T-helper 1 cell treated with Interleukin-12 subunit alpha and Interleukin-12 subunit beta and Interleukin-4 antibody, amounts not matched to agents 30 ng/mL and 1 ng/mL, for 36 hours (primary cell): ENCODE data around the gene SHFL. TPM values are rescaled to one million over a fixed set of nuclear protein-coding genes. Genes with fewer than 3 reads are reported as not detected.

Source experiments
- intact Hi-C: fragments of 100-400 bp; cut with micrococcal nuclease; formaldehyde crosslinking; loops from one replicate; pipeline ENCODE4 v1.15.1; 2024
- total RNA-seq: library from RNA; stranded (reverse); gene quantifications from 2 replicates; pipeline ENCODE4 v1.2.3, GENCODE V29; 2022

SHFL gene
- total RNA-seq, 1 donor from 2014 or later = 101 TPM

- intact Hi-C loops = loop anchor here (5.0 to 10.0 kb wide), 7 partner anchors 90 to 1398 kb away; partner anchors contain the start of genes CDKN2D, KRI1, LDLR and MBD3L1
These were observed 21.1 kb downstream of the SHFL start for GRCh38 chr19:10107254-10107653.

DNA sequence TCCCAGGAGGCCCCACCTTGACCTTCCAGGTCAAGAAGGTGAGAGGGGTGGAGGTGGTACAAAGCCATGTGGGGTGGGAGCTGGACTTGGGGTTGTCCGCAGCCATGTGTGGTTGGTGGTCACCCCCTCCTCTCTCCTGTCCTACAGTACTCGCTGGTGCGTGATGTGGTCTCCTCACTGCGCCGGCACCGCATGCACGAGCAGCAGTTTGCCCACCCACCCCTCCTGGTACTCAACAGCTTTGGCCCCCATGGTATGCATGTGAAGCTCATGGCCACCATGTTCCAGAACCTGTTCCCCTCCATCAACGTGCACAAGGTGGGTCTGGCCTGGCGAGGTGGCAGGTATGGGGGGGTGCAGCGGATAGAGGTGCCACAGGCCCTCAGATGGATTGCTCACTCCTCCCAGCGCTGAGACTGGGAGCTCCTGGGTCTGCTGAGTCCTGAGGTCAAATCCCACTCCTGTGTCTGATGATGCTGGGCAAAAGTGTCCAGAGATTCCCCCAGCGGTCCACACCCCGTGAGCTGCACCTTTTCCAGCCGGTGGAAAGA, 21.8 kb downstream of the SHFL start:
- intact Hi-C loops = loop anchor here (5.0 to 10.0 kb wide), 7 partner anchors 89 to 1397 kb away; partner anchors contain the start of genes CDKN2D, KRI1, LDLR and MBD3L1

DNA sequence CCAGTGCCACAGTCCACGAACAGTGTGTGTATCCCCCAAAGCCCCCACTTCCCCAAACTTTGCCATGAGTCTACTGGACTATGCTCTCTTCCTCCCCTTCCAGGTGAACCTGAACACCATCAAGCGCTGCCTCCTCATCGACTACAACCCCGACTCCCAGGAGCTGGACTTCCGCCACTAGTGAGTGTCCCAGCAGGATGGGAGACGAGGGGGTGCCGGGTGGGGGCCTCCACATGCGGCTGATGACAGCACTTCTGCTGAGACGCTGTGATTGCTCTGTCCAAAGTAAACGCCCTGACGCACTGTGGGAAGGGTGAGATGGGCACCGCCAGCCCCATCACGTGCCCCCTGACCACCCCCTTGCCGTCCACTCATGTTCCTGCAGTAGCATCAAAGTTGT, 23.4 kb downstream of the SHFL start:
- intact Hi-C loops = loop anchor here (5.0 to 10.0 kb wide), 7 partner anchors 88 to 1395 kb away; partner anchors contain the start of genes CDKN2D, KRI1, LDLR and MBD3L1

DNA sequence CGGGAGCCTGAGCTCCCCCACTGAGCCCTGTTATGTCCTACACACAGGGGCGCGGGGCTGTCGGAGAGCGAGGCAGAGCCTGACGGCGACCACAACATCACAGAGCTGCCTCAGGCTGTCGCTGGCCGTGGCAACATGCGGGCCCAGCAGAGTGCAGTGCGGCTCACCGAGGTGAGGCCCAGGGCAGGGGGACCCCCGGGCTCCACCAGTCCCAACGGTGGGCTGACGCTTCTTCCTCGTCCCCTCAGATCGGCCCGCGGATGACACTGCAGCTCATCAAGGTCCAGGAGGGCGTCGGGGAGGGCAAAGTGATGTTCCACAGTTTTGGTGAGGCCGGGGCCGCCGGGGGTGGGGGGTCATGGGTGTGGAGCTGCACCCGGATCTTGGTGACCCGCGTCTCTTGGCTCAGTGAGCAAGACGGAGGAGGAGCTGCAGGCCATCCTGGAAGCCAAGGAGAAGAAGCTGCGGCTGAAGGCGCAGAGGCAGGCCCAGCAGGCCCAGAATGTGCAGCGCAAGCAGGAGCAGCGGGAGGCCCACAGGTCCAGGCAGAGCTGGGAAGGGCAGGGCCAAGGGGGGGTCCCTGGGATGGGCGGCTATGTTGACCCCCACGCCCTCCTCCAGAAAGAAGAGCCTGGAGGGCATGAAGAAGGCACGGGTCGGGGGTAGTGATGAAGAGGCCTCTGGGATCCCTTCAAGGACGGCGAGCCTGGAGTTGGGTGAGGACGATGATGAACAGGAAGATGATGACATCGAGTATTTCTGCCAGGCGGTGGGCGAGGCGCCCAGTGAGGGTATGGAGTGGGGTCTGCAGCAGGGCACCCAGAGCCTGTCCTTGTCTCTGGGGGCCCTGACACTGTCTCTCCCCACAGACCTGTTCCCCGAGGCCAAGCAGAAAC, 24.2 kb downstream of the SHFL start:
- intact Hi-C loops = no loop called here

DNA sequence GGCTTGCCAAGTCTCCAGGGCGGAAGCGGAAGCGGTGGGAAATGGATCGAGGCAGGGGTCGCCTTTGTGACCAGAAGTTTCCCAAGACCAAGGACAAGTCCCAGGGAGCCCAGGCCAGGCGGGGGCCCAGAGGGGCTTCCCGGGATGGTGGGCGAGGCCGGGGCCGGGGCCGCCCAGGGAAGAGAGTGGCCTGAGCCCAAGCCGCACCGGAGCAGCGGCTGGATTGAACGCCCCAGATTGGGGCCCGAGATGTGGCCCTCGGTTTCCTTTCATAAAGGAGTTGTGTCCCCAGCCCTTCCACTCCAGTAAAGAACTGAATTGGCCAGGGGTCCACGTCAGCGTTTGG, 24.8 kb downstream of the SHFL start:
- intact Hi-C loops = no loop called here

- intact Hi-C loops = no loop called here
These were observed 25.3 kb downstream of the SHFL start, which contains the start of gene P2RY11 for GRCh38 chr19:10111405-10111811. Gene P2RY11 (plus strand): TSS chr19:10111693. CDS start chr19:10111722, 29 bp downstream.

- intact Hi-C loops = loop anchor here (1.0 to 2.0 kb wide), 2 partner anchors 8 to 177 kb away; no protein-coding TSS in a partner anchor
These were observed 26.1 kb downstream of the SHFL start for GRCh38 chr19:10112037-10112761.

- intact Hi-C loops = loop anchor here (1.0 to 2.0 kb wide), 4 partner anchors 9 to 178 kb away; no protein-coding TSS in a partner anchor
These were observed 26.9 kb downstream of the SHFL start for GRCh38 chr19:10112895-10113591.

DNA sequence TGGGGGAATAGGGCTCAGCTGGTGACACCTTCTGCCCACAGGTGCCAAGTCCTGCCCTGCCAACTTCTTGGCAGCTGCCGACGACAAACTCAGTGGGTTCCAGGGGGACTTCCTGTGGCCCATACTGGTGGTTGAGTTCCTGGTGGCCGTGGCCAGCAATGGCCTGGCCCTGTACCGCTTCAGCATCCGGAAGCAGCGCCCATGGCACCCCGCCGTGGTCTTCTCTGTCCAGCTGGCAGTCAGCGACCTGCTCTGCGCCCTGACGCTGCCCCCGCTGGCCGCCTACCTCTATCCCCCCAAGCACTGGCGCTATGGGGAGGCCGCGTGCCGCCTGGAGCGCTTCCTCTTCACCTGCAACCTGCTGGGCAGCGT, 27.5 kb downstream of the SHFL start:
- intact Hi-C loops = loop anchor here (1.0 to 2.0 kb wide), 3 partner anchors 14 to 179 kb away; no protein-coding TSS in a partner anchor

- intact Hi-C loops = loop anchor here (1.0 to 2.0 kb wide), 3 partner anchors 15 to 179 kb away; no protein-coding TSS in a partner anchor
These were observed 28.0 kb downstream of the SHFL start for GRCh38 chr19:10113964-10114650.

DNA sequence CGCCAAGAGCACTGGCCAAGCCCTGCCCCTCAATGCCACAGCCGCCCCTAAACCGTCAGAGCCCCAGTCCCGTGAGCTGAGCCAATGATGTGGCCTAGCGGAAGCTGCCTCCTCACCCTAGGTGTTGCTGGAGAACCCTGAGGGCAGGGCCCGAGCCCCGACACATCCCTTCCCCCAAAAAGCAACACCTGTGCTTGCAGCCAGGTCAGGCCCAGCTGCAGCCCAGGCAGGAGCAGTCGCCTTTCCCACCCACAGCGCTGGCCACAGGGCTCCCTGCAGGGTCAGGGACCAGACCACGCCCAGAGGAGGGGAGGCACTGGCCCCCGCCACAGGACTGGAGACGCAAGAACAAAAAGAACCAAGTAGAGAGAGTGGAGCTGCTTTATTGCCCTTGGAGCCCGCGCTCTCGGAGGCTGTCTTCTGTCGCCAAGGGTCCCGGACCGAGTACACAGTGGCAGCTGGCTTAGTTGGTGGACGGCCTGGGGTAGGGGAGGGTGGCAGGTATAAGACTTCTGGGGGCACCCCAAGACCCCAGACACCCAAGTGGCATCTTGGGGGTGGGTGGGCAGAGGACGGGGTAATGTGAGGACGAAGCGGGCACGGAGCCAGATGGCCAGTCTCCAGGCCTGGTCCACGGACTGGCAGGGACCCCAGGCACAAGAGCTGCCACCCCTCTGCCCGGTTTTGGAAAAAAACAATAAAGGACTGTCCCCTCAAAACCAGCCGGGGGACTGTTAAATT, 28.7 kb downstream of the SHFL start:
- intact Hi-C loops = no loop called here

GRCh38 chr19:10115392-10116084, 29.4 kb downstream of the SHFL start:
- intact Hi-C loops = no loop called here

DNA sequence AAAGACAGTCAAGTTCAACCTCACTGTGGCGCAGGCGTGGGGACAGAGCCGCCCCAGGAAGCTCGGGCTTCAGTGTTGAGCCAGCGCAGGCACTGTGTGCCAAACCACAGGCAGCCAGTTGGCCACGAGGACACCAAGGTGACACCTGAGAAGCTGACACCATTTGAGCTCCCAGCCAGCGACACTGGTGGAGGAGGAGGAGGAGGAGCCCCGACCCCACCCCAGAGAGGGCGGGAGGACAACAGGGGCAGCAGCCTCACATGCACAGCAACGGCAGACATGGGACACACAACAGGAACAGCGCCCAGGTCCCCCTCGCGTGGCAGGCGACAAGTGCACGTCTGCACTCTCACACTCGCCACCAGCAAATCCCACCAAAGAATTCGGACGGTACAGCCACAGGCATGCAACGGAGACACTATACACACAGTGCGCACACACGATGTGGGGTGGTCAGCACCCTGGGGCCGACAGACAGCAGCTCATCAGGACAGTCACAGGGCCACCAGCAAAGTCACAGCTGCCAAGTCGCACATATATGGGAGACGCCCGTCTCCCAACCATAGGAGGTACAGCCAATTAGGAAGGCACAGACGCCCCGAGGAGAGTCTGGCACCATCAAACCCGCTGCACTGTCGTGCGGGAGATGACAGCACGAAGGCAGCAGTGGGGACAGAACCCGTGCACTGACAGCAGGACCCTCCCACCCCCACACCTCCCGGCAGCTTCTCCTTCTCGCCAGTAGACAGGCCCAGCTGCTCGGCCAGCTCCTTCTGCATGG, 30.2 kb downstream of the SHFL start:
- intact Hi-C loops = no loop called here

DNA sequence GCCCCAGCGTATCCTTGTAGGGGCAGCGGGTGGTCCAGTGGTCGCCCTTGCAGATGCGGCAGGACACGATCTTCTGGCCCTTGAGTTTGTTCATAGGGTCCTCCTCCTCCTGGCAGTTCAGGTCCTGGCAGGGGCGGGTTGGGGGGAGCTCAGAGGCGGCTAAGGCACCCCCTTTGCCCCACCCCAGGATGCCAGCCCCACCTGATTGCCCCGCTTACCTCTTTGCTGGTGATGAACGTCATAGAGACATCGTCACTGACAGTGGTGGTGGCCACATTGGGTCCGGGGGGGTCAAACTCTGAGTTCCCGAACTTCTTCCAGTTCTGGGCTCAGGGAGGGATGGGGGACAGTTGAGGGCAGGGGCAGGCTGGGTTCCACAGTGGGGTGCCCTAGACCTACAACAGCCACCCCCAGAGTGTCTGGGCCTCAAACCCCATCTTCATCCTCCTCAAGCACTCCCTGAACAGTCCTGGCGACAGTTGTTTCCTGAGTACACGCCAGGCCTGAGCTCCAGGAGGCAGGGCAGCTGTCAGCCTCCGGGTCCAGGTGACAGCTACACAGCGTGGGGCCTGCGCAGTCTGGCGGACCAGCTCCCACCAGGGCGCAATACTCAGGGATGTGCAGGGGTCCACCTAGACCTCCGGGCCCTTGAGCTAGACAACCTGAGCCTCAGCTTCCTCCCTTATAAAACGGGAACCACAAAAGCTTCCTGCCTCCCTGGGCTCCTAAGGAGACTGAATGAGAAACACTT, 30.9 kb downstream of the SHFL start:
- intact Hi-C loops = no loop called here

GRCh38 chr19:10118960-10119359, 32.8 kb downstream of the SHFL start:
- intact Hi-C loops = loop anchor here (1.0 kb wide), 2 partner anchors 13 to 33 kb away; partner anchors contain the start of genes PPAN and SHFL

GRCh38 chr19:10120538-10121189, 34.5 kb downstream of the SHFL start:
- intact Hi-C loops = loop anchor here (1.0 to 2.0 kb wide), 2 partner anchors 74 to 131 kb away; partner anchors contain the start of gene DNMT1

DNA sequence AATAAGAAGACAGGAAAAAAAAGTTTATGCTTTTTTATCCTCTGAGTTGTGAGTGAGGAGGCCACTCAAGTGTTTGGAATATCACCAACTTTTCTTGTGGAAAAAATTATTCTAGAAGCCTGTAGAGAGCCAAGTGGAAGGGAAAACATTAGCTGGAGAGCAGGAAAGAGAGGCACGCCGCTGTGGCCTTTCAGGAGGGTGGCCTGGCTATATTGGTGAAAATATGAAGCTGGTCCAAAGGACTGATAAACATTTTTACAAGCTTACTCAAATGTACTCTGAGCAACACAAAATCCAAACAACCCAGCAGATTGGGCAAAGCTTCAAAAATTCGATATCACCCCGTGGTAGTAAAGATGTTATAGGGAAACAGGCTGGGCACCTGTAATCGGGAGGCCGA, 35.9 kb downstream of the SHFL start:
- intact Hi-C loops = no loop called here
